NCI-H1436 treated with DMSO at 0.1 percent for 48 hours (cell line): ENCODE measurements around the gene ME3.

Experiments
- DNase-seq: peaks from one replicate; lab custom pipeline; 2025; lab: John Stamatoyannopoulos, UW

Gene ME3

DNA sequence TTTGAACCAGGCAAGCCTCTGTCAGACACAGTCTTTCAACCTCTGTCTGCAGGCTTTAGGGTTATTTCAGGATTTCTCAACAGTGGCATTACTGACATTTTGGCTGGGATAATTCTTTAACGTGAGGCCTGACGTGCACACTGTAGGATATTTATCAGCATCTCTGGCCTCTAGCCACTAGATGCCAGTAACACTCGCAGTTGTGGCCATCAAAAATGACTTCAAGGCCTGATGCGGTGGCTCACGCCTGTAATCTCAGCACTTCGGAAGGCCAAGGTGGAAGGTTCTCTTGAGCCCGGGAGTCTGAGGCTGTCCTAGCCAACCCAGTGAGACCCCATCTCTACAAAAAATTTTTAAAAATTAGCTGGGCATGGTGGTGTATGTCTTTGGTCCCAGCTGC is 184.7 kb downstream of the ME3 start:
- no peak for DNase-seq

DNA sequence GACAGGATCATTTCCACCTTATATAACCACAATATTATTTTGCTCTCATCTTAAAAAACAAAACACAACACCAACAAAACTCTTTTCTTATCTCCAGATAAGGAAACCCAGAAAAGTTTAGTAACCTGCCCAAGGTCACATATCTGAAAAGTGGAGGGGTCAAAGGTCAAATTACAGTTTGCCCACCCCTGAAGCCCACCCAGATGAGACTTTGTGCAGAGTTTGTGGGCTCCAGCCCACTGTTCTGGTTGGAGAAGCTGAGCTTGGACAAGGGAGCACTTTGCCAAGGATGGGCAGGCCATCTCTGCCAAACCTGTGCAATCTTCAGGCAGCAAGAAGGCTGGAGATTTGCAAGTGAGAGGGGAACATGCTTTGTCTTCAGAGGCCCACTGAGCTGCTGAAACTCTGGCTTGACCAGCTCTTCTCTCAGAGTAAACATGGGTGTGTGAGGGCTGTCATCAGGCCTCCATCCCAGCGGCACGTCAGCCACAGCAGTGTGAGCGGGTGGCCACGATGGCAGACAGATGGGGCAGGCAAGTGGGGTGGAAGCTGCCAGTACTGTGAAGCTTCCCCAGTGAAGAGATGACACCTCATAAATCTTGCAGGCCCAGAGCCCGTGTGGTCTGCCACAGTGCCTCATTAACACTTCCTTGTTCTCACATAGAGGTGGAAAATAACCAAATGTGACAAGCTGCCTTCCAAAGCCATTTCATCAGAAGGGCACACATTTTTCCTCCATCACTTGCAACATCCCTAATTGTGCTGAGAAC is 186.0 kb downstream of the ME3 start:
- DNase-seq = no peak

DNA sequence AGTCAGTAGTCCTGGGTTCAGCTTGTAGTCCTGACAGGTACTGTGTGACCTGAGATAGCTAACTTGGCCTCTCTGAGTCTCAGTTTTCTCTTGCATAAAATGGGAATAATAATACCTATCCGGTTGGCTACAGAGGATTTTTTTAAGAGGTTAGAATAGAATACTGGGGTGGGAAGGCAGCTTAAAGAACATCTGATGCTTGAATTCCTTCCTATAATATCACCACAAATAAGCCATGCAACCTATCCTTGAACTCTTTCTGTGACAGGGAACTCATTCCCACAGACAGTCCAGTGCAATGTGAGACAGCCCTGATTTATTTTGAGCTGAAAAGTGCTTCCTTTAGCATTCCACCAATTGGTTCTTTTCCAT is 187.6 kb downstream of the ME3 start:
- no peak for DNase-seq

DNA sequence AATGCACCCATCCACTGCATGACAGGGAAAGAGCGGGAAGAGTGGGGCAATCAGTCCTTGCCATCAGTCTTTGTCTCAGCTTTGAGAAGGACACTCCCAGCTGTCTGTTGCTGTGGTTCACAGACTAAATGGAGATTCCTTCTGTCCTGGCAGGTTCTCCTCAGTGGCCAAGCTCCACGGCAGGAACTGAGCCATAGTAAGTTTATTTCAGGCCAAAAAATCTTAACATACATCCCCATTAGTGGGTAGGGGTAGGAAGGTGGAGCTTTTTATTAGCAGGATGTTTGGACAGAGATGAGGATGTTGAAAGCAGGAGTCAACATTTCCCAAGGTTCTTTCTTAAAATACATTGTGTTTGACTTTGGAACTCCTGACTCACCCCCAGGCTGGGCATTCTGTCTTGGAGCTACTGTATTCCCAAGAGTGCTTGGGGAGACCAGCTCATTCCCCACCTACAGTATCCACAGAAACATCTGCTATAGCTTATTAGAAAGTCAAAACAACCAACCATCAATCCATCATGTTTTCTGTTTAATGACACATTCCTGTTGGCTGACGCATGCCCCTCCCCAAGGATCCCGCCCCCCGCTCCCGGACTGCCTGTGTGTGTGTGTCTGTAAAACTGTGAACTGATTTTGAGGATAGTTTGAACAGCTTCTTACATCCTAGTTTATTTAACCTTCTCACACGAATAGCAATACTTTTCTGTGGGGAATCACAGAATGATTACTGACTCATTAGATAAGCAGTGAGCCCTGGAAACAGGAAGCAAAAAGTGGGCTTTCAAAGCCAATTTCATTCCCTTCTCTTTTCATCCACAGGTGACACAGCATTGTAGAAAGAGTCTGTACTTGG is 188.2 kb downstream of the ME3 start:
- DNase-seq = no peak

DNA sequence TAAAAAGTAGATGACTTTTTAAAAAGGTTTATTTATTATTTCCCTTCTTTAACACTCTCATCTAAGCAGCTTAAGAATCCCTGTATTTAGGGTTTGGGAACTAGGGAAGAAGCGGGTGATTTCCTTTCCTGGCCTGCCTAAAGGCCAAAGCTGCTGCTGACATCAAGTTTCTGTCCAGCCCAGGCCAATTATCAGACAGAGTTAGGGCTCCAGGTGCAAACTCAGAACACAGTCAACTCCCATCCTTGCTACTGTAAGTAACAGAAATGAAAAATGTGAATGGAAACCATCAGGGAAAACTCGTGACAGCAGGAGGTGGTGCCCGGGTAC is 188.8 kb downstream of the ME3 start:
- no peak for DNase-seq

DNA sequence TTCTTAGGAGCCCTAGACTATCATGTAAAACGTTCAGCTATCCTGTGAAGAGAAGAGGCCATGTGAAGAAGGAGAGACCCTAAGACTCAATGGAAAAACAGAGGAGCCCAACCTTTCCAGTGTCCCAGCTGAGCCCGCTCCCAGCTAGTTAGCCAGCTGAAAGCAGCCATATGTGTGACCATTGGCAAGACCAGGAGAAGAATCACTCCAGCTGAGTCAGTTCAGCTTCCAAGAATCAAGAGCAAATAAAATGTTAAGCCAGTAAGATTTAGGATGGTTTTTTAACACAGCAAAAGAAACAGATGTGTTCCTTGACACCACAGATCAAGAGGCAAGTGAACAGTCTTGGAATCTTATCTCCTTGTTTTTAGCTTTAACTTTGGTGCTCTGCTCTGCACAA is 189.7 kb downstream of the ME3 start:
- DNase-seq = no peak

DNA sequence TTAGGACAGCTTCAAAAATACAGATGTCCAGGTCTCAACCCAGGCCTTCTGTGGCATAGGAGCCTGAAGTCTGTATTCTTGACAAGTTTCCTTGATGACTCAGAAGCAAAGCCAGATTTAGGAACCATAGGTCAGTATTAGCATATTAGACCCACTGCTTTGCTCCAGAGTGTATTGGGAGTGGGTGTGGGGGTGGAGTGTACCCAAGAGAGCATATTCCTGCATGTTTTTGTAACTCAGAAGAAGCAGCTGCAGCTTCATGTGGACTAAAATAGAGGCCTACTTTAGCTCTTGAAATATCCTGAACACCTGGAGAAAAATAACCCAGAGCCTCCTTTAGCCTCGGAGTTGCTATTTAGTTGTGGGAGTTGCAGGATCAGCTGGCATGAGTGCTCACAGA is 191.0 kb downstream of the ME3 start:
- DNase-seq = no peak

DNA sequence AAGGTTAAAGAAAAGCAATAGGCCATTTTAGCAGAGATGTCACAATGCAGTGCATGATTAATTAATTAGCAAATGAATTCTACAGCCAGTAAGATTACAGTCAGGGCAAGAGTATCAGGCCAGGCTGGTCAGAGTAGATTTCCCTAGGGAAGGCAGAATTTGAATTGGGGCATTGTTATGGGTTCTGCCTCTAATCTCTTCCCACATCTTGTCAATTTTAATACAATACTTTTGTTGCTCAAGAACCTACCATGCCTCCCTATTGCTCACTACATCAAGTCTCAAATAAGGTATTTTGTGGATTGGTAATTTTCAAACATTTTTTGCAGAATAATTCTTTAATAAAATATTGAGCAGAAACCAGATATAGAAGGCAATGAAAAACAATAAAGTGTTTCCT is 194.1 kb downstream of the ME3 start:
- no peak for DNase-seq

DNA sequence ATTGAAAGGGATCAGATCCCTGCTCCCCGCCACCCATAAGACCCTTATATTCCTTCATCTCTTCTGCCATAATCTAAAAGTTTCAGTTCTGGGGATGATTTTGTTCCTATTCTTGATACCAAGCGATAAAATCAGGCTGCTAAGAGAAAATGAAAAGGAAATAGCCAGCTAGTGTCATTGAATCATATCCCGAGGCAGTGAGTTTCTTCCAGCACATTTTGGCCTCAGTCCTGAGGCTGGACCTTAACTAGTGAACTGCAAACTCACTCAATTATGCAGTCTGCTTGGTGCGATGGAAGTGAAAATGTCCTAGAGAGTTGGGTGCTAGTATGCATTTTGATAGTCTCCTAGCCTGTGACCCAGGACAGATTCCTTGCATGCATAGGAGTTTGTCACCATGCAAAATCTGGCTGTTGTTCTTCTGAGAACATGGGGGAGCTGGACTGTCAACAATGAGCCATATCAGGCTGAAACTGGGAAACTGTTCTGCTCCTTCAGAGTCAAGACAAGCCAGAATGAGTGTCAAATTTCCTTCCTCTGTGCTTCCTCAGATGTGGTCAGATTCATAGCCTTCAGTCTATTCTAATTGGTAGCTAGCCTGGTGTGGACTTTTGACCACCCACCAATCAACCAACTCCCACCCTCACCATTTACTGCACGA is 194.8 kb downstream of the ME3 start:
- no peak for DNase-seq

DNA sequence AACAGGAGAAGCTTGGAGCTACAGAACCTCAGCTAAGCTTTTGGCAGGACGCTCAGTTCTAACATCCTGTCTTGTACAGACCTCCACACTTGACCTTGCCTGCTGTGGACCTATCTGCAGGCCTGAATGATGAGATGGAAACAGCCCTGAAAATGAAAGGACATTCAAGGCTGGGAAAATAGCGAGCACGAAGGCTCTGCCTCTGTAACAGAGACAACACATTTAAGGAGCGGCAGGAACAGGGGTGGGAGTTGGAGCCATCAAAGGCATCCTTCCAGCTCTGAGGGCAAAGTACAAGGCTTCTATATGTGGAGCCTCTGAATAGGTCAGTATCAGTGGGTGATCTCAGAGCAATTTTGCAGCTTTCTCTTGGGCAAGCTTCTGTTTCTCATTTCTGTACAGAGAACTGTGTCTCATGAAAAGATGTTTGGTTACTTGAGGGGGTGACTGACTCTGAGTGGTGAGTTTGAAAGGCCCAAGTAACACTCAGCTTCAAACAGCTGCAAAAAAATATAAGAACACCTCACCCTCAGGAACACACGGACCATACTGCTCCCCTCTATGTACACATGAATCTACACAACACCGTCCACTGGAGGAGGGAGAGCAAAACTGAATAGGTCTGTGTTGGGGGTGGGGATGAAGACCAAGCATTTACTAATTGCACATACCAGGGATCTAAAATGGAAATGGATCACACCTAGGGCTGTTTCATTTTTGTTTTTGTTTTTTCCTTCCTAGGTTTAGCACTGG is 196.1 kb downstream of the ME3 start:
- no peak for DNase-seq

DNA sequence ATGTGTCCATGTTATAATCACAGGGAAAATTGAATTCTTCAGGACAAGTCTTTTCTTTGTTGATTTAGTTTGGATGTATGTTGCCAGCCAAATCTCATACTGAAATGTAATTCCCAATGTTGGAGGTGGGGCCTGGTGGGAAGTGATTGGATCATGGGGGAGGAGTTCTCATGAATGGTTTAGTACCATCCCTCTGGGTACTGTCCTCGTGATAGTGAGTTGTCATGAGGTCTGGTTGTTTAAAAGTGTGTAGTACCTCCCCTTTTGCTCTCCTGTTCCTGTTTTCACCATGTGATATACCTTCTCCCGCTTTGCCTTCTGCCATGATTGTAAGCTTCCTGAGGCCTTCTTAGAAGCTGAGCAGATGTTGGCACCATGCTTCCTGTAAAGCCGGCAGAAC is 197.4 kb downstream of the ME3 start:
- no peak for DNase-seq

DNA sequence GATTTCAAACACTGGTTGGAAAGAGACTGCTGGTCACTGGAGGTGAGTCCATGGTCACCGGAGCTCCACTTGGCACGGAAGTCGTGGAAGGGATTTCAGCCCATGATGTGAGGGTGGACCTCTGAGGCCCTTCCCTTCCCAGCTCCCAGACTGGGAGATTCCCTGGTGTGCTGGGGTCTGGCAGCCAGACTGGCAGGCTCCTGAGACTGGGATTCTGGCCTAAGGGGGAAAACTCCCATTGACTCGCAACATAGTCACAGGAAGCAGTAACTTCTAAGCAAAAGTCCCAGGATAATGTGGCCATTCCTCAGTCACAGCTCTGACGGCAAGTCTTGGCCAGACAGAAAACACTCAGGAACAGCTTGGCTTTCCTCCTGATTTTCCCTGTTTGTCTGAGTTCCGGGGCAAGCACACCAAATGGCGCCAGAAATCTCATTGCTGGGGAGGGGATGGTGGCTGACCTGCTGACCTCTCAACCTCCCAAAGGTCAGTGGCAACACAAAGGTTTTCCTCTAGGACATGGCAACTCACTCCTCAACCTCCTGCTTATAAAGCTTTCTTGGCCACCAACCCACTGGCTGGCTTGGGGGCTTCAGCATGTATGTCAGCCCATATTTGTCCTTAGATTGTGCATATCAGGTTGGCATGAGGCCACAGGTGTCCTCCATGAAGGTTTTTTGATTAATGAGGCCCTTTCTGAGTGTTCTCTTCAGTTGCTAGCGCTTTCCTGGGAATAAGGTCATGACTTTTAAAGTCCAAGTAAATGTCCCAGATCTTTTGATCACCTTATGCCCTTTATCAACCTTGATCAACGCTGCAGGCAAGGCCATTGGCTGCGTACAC is 198.2 kb downstream of the ME3 start:
- no peak for DNase-seq

DNA sequence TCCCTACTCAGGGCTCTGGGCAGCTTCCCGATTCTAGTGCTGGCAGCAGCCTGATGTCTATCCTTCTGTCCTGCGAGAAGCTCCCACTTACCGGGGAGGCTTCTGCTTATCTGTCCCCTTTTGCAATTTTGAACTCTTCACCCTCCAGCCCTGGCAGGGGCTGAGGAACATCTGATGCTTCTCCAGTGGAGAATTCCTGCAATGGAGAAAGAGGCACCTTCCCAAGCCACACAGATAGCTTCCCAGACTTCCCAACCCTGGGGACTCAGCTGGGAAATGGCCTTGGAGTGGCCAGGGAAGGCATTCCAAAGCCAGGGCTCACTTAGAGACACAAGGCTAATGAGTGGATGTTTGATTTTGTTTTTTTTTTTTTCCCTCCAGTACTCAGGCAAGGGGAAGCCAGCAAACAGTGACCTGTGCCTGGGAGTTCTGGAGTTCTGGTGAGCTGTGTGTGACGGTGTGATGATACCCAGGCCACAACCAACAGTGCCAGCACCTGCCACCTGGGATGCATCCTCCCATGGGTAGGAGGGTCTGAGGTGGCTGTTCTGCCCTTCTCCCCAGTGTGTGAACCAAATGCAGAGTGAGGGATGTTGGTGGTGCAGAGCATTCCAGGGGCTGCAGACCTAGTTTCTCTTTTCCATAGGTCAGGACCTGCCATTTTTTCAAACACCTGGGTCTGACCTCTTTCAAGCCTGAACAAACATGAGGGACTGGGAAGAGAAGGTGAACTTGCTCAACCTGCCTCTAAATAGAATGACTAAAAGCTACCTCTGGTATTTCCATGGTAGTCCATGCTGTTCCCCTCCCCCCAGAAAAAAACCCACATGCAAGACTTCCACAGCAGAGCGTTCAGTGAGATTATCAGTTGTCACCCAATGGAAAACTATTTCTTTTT is 202.7 kb downstream of the ME3 start:
- DNase-seq = no peak

DNA sequence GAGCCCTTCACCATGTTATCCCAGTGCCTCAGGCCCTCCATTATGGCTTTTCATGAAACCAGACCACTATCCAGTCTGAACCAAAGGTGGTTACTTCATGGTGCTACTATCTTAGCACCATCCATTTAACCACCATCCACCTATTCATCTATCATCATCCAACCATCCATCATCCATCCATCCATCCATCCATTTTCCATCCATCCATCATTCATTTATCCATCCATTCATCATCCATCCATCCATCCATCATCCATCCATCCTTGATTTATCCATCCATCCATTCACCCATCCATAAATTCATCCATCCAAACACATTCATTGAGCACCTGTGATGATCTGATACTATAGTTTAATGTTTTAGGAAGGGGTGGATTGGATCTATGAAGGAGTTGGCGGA is 204.2 kb downstream of the ME3 start:
- DNase-seq = no peak

DNA sequence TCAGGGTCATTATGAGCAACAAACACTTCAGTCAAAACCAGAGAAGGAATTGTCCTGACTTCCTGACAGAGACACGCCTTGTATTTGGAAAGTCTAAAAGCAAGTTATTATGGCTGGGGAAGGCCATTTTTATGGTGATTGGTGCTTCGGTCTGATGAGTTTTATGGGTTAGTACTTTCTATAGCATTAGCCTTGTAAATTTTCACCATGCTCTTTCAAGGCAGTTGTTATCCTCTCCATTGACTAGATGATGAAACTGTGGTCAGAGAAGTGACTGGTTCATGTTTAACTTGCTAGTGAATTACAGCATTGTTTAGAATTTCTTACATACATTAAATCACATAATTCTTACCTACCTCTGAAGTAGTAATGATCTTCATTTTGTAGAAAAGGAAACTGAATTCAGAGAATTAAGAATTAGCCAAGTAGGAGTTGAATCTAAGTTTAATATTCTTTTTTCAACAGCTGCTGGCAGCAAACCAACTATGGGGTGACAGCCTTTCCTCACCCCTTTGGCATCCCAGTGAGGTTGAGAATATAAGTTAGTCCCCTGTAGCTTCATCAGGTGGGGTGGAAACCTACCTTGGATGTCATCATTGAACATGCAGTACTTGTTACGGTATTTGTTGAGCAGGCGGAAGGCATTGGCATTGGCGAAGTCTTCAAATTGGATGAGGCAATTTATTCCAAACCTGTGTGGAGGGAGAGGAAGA is 207.8 kb downstream of the ME3 start:
- no peak for DNase-seq

DNA sequence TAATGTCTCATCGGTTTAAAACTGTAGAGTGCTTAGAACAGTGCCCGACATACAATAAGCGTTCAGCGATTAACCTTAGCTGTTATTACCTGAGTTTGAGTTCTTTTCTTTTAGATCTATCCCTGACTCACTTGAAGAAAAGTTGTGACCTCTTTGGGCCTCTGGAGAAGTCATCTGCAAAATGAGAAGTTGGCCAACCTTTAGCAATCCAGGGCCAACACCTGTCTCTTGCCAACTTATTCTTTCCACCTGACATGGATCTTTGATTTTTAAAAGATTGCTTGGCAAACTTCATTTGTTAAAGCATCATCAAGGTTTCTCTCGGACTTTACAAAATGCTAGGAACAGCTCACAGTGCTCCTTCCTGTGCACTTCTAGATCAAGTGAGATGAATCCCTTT is 208.5 kb downstream of the ME3 start:
- DNase-seq = no peak

DNA sequence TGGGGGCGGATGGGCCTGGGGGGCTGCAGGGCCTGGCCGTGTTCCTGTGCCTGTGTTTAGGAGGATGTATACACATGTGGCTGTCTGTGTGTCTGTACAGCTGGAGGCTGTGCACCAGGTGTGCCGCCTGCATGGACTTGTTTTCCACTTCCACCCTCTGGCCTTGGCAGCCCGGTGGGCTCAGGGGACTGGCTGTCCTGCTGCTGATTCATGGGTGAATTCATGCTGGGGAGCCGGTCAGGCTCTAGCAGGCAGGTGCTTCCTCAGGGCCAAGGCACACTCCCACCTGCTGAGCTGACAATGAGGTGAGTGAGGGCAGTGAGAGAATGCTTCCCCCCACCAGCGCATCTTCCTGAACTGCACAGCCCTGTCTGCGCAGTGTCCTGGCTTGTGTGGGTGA is 209.3 kb downstream of the ME3 start:
- no peak for DNase-seq

DNA sequence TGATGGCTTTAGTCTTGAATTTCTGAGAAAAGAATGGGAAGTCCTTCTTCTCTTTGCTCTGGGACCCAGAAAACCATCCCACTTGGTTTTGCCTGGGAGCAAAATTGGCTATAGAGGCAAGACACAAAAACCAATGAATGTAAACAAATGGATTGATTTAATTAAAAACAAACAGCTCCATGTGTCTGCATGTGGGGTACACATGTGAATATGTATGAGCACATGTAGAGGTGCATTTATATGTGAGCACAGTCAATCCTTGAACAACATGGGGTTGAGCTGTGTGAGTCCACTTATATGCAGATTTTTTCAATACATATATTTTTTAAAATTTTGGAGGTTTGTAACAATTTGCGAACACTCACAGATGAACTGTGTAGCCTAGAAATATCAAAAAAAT is 210.5 kb downstream of the ME3 start:
- no peak for DNase-seq

DNA sequence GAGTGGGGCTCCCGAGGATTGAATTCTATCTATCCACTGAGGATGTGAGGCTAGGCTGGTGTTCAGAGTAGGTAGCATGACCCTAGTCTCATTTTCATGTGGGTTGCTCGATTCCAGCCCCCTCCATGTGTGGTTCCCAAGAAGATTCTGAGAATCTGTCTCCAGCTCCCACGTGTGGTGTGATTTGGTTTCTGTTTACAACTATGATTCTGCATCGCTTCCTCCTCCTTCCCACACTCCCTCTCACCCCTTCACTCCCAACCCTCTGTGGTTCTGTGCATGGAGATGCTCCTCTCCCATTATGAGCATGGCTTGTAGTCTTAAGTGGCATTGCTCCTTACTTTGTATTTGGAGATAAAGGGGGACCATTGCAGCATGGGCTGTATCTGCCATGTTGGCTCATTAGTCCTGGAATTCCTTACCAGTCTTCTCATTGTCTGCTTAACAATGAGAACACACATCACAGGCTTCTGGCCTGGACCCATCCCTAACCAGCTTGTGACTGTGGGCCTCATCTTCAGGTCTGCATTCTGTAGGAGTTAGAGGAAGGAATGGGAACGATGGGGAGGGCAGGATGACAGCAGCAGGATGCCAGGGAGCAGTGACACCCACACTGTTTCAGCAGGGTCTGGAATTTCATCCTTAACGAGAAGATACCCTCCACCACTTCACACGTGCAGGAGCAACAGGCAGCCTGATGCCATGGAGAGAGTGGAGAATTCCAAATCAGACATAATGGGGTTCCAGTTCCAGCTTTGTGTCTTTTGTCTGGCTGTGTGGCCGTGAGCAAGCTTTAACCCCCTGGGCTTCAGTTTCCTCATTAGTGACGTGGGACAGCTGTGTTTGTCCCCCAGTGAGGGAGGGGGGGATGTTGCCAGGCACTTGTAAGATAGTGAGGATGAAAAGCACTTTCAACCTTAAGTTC is 211.7 kb downstream of the ME3 start:
- no peak for DNase-seq
